HG02798 (cell line): Measurements from ENCODE around the gene RBM38.
"Not testable (repeated sequence)": the region's sequence is repeated elsewhere in the genome, so short reads cannot be mapped to it uniquely, and the experiment has no call there.

ENCODE experiments used
- ATAC-seq: cut with Tn5 transposase; IDR thresholded peaks from one replicate; pipeline ENCODE4 v1.9.1; 2021; ENCODE audit warnings: mild to moderate bottlenecking; ENCODE audit not compliant: unreplicated experiment, poor library complexity

The RBM38 gene

DNA sequence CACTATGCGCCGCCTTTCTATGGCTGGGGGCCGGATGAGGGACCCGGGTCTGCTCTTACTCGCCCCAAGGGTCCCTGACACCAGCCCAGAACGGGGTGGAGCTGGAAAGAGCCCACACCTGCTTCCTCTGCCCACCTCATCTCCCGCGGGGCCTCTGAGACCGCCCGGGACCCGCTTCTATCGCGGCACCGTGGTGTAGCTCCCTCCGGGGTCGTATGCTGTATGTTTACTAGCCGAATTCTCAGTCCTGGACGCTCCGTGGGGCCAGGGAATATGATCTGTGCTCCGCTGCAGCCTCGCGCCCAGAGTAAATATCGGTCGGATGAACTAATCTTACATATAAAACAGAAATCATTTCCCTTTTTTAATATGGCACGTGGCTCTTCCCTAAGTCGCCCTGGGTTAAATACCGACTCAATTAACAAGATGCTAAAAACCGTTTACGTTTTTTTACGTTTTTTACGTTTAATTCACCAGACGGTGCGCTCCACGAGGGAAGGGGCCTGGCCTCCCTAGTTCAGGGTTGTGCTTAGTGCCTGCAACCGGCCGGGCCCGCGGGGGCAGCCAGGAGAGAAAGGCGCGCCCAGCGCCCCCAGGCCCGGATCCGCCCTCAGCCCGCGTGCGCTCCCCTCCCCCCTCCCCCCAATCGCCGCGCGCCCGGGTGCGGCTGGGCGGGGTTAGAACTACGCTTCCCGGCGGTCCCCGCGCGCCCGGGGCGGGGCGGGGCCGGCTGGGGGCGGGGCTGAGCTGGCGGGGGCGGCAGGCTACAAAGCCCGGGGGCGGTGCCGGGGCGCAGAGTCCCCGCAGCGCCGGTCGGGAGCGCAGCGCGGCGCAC is at the start of gene RBM38:
RBM38 (plus strand) TSS at position 793 of the 835 bp plus-strand sequence. CDS start 186 bp downstream, outside the sequence.
- ATAC-seq: peak; percentile 68

DNA sequence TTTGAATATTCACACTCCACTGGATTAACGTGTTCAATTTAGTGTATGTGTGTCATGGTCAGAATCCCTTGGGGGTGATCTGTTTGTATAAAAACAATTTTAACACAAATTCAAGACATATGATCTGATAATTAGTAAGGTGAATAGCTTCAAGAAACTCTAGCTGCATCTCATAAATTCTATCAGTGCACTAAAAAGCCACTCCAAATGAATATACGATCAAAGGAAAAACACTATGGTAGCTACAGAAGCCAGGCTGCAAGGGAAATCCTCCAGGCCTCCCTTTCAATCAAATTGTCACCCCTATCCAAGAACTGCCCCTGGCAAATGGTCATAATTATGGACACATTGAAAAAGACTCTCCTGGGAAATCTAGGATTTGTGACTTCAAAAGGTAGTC is 49.5 kb upstream of the RBM38 start:
- ATAC-seq: no peak

DNA sequence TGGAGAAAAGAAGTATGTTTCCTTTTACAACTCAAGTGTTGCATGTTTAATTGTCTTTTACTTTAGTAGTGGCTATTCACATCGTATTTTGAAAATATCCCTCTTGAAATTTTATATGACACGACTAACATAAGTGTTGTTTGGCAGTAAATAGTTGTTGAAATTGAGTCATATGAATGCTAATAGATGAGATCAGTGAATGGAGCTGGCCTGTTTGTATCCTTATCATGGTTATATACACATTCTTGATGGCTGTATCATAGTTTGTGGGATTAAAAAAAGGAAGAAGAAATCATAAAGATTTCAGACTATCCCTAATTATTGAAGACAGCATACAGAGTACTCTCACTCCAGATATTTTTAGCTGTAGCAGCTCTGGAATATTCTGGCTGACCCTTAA is 48.4 kb upstream of the RBM38 start:
- ATAC-seq: no peak

DNA sequence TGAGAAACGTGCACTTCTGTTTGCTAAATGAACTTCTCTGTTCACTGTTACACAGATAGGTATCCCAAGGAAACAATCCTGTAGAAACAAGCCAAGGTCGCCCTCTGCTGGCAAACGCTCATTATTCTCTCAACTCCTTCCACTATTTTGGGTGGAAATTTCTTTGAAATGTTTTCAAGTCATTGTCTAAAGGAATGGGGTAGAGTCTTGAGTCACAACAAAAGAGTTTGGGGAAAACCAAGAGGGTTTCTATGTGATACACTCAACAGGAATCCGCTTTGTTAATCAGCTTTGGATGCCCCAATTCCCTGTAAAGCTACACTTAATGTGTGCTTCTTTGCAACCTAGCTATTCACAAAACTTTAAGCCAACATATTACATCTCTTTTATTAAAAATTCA is 44.7 kb upstream of the RBM38 start:
- ATAC-seq: peak; percentile 44

DNA sequence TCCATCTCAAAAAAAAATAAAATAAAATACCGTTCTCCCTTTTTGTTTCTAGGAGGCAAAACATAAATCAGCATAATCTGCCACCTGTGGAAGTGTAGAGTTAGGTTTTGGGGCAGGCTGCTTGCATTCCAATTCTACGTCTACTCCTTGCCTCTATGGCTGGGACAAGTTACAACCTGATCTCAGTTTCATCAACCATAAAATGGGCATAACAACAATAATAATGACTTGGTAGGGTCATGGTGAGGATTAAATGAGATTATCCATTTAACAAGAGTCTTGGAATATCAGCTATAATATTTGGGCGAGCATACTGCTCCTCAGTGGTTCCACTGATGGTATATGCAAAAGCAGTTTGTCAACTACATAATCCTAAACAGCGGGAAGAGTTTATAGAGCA is 43.8 kb upstream of the RBM38 start:
- no peak for ATAC-seq

DNA sequence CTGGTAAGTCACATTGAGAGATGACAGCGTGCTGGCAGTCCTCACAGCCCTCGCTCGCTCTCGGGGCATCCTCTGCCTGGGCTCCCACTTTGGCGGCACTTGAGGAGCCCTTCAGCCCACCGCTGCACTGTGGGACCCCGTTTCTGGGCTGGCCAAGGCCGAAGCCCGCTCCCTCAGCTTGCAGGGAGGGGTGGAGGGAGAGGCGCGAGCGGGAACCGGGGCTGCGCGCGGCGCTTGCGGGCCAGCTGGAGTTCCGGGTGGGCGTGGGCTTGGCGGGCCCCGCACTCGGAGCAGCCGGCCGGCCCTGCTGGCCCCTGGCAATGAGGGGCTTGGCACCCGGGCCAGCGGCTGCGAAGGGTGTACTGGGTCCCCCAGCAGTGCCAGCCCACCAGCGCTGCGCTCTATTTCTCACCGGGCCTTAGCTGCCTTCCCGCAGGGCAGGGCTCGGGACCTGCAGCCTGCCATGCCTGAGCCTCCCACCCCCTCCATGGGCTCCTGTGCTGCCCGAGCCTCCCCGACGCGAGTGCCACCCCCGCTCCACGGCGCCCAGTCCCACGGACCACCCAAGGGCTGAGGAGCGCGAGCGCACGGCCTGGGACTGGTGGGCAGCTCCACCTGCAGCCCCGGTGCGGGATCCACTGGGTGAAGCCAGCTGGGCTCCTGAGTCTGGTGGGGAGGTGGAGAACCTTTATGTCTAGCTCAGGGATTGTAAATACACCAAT is 42.8 kb upstream of the RBM38 start:
- not testable (repeated sequence) for ATAC-seq

DNA sequence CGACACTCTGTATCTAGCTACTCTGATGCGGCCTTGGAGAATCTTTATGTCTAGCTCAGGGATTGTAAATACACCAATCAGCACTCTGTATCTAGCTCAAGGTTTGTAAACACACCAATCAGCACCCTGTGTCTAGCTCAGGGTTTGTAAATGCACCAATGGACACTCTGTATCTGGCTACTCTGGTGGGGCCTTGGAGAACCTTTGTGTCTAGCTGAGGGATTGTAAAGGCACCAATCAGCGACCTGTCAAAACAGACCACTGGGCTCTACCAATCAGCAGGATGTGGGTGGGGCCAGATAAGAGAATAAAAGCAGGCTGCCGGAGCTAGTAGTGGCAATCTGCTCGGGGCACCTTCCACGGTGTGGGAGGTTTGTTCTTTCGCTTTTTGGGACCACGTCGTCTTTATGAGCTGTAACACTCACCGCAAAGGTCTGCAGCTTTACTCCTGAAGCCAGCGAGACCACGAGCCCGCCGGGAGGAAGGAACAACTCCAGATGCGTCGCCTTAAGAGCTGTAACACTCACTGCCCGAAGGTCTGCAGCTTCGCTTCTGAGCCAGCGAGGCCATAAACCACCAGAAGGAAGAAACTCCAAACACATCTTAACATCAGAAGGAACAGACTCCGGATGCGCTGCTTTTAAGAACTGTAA is 42.1 kb upstream of the RBM38 start:
- not testable (repeated sequence) for ATAC-seq

DNA sequence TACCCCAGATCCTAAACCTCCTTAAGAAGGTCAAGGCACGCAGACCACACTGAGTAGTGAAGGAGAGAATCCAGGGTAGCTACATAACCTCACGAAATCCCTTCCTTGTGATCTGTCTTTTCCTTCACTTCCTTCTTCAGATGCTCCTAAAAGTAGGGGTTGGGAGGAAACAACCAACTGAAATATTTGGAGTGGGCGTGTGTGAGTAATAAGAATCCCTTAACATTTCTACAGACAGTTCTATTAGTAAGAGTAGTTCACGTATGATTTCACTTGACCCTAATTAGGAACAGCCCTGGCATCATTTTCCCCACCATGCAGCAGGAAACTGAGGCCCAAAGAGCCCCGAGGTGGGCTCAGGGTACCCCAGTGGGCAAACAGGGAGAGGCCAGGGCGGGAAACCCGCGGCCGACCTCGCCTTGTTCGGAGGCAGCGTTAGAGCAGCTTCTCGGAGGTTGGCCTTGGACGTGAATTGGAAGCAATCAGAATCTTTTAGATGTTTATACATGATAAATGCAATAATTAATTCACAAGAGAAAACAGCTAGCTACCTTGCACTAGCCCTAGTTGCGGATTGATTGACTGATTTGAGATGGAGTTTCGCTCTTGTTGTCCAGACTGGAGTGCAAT is 41.0 kb upstream of the RBM38 start:
- no peak for ATAC-seq

DNA sequence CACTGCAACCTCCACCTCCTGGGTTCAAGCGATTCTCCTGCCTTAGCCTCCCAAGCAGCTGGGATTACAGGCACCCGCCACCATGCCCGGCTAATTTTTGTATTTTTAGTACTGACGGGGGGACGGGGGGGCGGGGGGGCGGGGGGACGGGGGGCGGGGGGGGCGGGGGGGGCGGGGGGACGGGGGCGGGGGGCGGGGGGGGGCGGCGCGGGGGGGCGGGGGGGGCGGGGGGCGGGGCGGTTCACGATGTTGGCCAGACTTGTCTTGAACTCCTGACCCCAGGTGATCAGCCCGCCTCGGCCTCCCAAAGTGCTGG is 40.5 kb upstream of the RBM38 start:
- not testable (repeated sequence) for ATAC-seq

DNA sequence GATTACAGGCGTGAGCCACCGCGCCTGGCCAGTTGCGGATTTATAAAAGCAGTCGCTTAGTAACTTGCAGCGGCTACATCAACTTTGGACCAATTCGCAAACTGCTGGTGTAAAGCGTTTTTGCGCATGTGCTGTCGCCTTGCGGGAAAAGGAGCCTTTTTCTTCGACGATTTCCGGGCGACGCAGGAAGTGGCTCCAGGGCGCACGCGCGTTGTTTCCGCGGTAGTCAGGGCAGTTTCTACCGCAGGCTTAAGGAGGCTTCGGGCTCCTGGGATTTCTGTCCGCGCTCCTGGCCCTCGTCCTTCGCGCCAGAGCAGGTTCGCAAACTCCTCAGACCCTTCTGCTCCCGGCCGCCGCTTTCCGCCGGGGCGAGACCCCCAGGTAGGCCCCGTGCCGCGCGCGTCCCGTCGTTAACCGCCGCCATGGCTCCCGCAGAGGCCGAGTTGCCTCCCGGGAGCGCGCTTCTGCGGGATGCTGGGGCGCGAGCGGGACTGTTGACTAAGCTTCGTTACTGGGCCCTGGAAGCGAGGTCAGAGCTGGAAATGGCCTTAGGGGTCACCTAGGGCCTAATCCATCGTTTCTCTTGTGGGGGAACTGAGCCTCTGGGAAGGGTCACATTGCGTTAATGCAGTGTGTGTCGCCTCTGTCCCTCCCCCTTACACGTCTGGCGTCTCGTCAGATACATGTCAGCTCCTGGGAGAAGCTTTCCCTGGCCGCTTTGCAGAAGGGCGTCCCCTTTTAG is 40.0 kb upstream of the RBM38 start, which contains the start of gene RAE1:
RAE1 (plus strand) TSS at position 214 of the 742 bp plus-strand sequence. CDS start 2,784 bp downstream, outside the sequence.
- ATAC-seq: peak; percentile 87

DNA sequence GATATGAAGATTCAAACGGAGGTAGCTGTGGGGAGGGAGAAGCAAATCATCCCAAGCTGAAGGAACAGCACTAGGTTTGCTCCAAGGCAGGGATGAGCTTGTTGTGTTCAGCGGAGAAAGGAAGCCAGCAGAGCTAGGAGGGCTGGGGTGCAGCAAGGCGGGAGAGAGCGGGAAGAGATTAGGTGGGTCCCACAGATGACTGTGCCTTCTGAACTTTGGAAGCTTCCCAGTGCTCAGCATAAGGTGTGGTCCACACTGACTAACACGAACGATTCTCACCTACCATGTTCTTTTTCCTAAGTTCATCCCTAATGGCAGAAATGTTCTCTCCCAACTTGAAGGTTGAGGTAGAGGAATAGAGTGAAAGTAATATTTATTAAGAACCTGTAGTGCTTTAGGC is 38.9 kb upstream of the RBM38 start:
- no peak for ATAC-seq

DNA sequence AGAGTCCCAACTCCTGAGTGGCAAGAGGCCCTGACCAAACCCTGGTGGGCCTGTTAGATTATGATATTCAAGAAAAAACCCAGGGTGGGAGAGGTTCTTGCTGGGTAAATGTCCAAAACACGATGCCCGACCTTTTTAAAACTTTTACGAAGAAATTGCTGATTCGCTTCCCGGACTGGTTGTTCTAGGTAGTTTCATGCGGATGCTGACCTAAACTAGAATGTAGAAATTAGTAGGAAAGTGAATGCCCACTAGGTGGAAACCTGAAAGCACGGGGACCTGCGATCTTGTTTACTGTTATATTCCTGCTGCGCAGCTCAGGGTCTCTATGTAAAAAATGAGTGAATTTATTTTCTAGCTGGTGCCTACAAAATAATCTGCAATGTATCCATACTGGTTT is 37.8 kb upstream of the RBM38 start:
- ATAC-seq: no peak

DNA sequence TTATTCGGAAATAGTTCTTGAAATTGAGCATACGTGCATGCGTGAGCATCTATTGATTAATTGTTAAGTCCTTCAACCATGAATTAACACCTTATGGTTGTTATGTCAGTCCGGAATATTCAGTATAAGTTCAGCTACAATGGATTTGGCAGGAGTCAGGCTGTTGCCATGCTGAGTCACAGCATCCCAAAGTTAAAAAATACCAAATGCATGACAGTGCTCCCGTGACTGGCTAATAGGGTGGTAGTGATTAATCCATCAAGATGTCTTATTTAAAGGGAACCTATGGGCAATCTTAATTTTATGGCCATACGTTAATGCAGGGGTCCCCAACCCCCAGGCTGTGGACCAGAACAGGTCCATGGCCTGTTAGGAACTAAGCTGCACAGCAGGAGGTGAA is 29.7 kb upstream of the RBM38 start:
- ATAC-seq: no peak

DNA sequence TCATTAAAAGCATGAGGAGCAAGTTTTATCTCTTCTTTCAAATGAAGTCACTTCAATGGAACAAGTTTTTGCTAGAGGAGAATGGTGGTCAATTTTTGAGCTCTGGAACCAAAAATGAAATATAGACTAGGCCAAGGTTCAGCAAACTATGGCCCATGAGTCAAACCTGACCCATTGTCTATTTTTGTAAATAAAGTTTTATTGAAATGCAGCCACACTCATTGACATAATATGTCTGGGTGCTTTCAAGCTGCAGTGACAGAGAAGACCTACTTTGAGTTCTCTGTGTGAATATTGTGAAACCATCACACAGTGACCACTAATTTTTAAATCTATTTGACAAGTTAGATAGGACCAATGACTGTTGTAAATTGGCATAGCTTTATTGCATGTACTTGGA is 26.7 kb upstream of the RBM38 start:
- ATAC-seq: no peak

DNA sequence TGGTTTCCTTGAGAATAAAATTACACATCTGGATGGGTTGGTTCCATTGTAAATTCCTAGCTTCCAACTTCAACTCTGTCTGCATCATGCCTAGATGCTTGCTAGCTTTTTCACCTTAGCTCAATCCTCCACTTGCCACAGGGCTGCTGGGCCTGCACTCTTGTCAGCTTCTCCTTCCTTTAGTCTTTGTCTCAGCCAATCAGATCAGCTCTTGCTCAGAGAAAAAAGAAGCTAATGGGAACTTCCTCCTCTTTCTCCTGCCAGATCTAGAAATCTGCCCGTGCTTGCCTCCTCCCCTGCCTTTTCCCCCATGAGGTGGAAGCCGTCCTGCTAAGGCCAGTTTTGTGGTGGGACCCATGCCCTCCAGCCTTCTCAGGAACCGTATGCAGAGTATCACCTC is 21.6 kb upstream of the RBM38 start:
- no peak for ATAC-seq

DNA sequence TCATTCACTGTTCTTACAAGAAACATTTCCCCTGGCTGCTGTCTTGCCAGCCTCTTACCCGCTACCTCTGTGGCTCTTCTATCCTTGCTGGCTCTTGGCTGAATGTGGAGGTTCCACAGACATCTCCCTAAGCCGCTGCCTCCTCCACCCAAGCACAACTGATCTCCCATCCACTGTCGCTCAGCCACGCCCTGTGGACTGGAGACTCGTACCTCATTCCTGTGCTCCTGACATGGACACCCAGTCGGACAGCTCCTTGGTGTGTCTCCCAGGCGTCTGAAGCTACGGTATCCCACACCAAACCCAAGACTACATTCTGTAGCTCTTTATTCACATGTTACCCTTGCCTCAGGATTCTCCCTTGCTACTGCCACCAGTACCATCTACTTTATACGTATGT is 20.9 kb upstream of the RBM38 start:
- no peak for ATAC-seq

DNA sequence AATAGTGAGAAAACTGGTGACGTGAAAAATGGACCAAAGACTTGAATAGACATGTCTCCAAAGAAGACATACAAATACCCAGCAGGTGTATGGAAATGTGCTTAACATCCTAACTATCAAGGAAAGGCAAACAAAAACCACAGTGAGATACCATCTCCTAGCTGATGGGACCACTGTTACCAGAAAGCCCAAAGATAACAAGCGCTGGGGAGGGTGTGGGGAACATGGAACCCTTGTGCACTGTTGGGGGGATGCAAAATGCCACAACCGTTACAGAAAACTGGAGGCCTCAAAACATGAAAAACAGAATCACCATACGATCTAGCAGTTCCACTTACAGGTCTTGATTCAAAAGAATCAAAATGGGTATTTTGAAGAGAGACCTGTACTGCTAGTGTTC is 19.8 kb upstream of the RBM38 start:
- ATAC-seq: no peak

DNA sequence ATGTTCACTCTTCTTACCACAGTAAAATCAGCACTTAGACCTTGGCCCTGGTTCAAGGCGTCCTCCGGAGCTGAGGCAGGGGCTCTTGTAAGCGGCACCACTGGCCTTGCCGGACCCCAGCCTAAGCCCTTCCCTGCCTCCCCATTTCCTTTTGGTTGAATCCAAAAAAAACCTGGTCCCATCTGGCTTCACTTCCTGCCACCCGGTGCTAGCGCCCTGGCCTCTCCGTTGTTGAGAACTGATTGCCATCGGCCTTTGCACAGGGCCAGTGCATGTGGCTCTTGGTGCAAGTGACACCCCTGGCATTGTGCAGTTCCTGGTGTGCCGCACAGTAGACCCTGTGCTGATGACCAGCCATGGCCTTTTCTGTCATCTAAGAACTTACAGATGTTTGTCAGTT is 19.0 kb upstream of the RBM38 start:
- no peak for ATAC-seq

DNA sequence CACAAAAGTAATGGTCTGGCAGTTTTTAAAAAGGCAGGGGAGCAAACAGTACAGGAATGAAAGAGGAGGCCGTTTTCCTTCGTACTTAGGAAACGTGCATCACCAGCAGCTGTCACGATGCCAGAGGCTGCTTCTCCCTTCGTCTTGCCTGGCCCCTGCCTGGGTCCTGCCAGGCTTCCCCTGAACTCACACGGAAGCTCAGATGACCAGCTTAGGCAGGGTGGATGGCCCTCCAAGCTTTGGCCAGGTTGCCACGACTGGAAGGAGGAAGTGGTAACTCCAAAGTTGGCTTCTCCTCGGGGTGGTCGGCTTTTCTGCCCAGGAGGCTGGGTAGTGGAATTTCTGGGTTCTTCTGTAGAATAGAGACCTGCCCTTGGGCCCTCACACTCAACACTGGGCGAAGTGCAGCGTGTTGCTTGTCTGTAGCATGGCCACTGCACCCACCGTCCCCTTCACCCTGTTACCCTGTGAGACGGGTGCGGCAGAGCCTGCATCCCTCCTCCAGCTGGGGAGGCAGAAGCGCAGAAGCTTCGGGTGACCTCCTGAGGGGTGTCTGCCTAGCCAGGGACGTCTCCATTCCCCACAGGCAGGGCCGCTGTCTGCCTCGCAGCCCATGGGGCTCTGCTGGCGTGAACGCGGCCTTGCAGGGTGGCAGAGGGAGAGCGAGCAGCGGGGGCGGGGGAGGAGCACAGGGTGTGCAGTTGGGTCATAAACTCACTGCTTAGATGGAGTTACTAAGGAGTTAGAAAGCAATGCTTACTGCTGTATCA is 18.4 kb upstream of the RBM38 start:
- no peak for ATAC-seq
